ENCODE data around the gene METRNL.

DNA sequence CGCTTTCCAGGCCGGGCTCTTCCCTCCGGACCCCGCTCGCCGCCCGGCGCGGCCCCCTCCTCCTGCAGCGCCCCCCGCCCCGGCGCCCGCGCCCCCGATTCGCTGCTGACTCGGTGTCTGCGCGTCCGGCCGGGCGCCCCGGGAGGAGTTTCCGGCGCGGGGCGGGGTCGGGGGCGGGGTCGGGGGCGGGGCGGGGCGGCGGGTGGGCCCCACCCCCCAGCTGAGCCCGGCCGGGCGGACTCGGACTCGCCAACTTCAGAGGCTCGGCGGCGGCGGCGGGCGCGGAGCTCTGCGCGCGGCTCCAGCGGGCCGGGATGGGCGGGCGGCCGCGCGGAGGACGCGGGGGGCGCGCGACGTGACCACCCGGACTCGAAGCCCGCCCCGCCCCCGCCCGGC, at the start of gene METRNL:
- TF ChIP-seq CTCF (IDR thresholded peaks at IDR 0.05; ENCODE audit: low read depth, low read length) (no peak), EZH2phosphoT487 (IDR thresholded peaks at IDR 0.05; ENCODE audit: low read depth) (no peak)
